GM12891 (cell line): ENCODE results near the gene PRODH2.
"Not testable (repeated sequence)": the region's sequence is repeated elsewhere in the genome, so short reads cannot be mapped to it uniquely, and the experiment has no call there.

Experiments used
- PAX5 ChIP-seq: IDR thresholded peaks from 2 replicates; pipeline ENCODE4 v1.6.1; 2011; ENCODE audit warnings: low read length, moderate library complexity, mild to moderate bottlenecking; ENCODE audit not compliant: insufficient read depth, severe bottlenecking
- POLR2A ChIP-seq: IDR thresholded peaks from 2 replicates; pipeline ENCODE4 v1.6.1; 2011; ENCODE audit warnings: low read depth, low read length, control low read depth

GRCh38 chr19:35836096-35836495, 23.5 kb upstream of the PRODH2 start:
- not testable (repeated sequence) for TF ChIP-seq POLR2A, PAX5
